Activated naive CD4-positive, alpha-beta T cell treated with anti-CD3 and anti-CD28 coated beads, Interleukin-2, amount 50 U/mL, for 24 hours (primary cell): Measurements from ENCODE around the gene EGR4.
A peak's percentile ranks its signal among the peaks of the same experiment; 100 is the strongest.
"Not testable (repeated sequence)": the region's sequence is repeated elsewhere in the genome, so short reads cannot be mapped to it uniquely, and the experiment has no call there.

Experiments
- H3K27ac Mint-ChIP-seq: one replicate; pipeline ENCODE4 v1.8.0; 2021; ENCODE audit warnings: mild to moderate bottlenecking, mixed read lengths
- H3K27me3 Mint-ChIP-seq: one replicate; pipeline ENCODE4 v1.8.0; 2021; ENCODE audit warnings: mixed read lengths
- H3K36me3 Mint-ChIP-seq: one replicate; pipeline ENCODE4 v1.8.0; 2021; ENCODE audit warnings: mixed read lengths
- H3K4me1 Mint-ChIP-seq: one replicate; pipeline ENCODE4 v1.8.0; 2021; ENCODE audit warnings: mixed read lengths
- H3K4me3 Mint-ChIP-seq: one replicate; pipeline ENCODE4 v1.8.0; 2021; ENCODE audit warnings: mild to moderate bottlenecking, mixed read lengths
- H3K9me3 Mint-ChIP-seq: one replicate; pipeline ENCODE4 v1.8.0; 2021; ENCODE audit warnings: mixed read lengths

The EGR4 gene

GRCh38 chr2:73279852-73280251 is 13.5 kb downstream of the EGR4 start:
- Mint-ChIP-seq H3K4me3 (no peak overlapping the region), H3K27ac (no peak overlapping the region), H3K9me3 (no peaks in the 10 kb centered on the region), H3K27me3 (no peaks in the 10 kb centered on the region), H3K36me3 (peaks cover 8% of the 10 kb centered on the region), H3K4me1 (peaks cover 8% of the 10 kb centered on the region)

- no peak overlapping the region for H3K27ac Mint-ChIP-seq
- no peaks in the 10 kb centered on the region for H3K9me3 Mint-ChIP-seq
- peaks cover 21% of the 10 kb centered on the region for H3K4me1 Mint-ChIP-seq
- H3K4me3 Mint-ChIP-seq = no peak overlapping the region
- peaks cover 5% of the 10 kb centered on the region for H3K36me3 Mint-ChIP-seq
- no peaks in the 10 kb centered on the region for H3K27me3 Mint-ChIP-seq
Measured at GRCh38 chr2:73272270-73272669, 21.1 kb downstream of the EGR4 start.

GRCh38 chr2:73269686-73270465 is 23.5 kb downstream of the EGR4 start:
- peaks cover 26% of the 10 kb centered on the region for H3K4me1 Mint-ChIP-seq
- H3K4me3 Mint-ChIP-seq = peak overlapping the region; percentile 45
- H3K27me3 Mint-ChIP-seq = no peaks in the 10 kb centered on the region
- peaks cover 5% of the 10 kb centered on the region for H3K36me3 Mint-ChIP-seq
- H3K27ac Mint-ChIP-seq = peak overlapping the region; percentile 9
- no peaks in the 10 kb centered on the region for H3K9me3 Mint-ChIP-seq

DNA sequence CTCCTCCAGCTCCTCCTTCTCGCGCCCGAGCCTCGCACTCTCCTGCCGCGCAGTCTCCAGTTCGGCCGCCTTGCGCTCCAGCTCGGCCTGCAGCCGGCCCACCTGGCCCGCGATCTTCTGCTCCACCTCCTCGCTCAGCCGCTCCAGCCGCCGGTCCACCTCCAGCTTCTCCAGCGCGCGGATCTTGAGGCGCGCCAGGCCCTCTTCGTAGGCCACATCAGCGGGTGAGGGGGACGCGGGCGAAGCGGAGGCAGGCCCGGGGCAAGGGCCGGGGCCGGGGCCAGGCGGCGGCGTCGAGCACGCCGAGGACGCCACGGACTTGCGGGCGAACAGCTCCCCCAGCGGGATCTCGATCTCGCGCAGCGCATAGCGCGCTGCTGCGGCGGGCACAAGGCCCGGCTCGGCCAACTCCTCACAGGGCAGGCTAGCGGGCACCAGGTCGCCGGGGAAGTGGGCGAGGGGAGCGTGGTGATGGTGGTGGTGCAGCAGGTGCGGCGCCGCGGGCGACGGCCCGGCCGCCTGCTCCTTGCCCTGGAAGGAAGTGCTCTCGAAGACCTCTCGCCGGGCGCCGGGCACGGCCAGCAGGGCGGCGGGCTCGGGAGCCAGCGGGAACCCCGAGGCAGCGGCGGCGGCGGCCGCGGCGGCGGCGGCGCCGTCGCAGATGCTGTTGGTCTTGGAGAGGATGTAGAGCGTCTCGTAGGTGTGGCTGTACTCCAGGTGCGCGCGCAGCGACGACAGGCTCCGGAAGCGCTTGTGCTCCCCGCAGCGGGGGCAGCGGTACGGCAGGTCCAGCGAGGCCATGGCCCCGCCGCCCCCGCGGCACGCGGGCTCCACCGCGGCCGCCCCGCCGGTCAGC is 24.3 kb downstream of the EGR4 start:
- peaks cover 24% of the 10 kb centered on the region for H3K4me1 Mint-ChIP-seq
- peaks cover 2% of the 10 kb centered on the region for H3K36me3 Mint-ChIP-seq
- no peaks in the 10 kb centered on the region for H3K27me3 Mint-ChIP-seq
- no peaks in the 10 kb centered on the region for H3K9me3 Mint-ChIP-seq
- no peak overlapping the region for H3K27ac Mint-ChIP-seq
- no peak overlapping the region for H3K4me3 Mint-ChIP-seq

DNA sequence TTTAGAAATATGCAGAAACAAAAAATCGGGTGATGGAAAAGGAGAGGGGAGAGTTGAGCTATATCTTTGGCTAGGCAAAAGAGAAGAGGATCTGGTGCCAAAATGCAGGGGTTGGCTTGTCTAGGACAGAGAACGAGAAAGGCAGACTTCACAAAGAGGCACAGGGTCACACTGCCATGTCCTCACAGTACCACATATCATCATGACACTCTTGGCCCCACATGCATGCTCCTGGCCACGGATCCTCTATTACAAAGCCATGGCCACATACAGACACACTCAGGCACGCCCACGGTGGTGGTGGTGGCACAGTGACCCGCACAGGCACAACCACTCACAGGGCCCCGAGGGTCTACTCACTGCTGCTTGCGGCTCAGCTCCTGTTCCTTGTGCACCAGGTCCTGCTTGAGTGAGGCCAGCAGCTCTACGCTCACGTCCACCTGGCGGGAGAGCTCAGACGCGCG is 24.9 kb downstream of the EGR4 start:
- Mint-ChIP-seq H3K27ac (peak overlapping the region; percentile 19), H3K36me3 (peaks cover 2% of the 10 kb centered on the region), H3K9me3 (no peaks in the 10 kb centered on the region), H3K4me1 (peaks cover 21% of the 10 kb centered on the region), H3K4me3 (peak overlapping the region; percentile 72), H3K27me3 (no peaks in the 10 kb centered on the region)

- Mint-ChIP-seq H3K27ac (no peak overlapping the region), H3K4me3 (no peak overlapping the region), H3K36me3 (peaks cover 2% of the 10 kb centered on the region), H3K27me3 (no peaks in the 10 kb centered on the region), H3K4me1 (peaks cover 21% of the 10 kb centered on the region), H3K9me3 (no peaks in the 10 kb centered on the region)
Measured at GRCh38 chr2:73267008-73267407, 26.3 kb downstream of the EGR4 start.

DNA sequence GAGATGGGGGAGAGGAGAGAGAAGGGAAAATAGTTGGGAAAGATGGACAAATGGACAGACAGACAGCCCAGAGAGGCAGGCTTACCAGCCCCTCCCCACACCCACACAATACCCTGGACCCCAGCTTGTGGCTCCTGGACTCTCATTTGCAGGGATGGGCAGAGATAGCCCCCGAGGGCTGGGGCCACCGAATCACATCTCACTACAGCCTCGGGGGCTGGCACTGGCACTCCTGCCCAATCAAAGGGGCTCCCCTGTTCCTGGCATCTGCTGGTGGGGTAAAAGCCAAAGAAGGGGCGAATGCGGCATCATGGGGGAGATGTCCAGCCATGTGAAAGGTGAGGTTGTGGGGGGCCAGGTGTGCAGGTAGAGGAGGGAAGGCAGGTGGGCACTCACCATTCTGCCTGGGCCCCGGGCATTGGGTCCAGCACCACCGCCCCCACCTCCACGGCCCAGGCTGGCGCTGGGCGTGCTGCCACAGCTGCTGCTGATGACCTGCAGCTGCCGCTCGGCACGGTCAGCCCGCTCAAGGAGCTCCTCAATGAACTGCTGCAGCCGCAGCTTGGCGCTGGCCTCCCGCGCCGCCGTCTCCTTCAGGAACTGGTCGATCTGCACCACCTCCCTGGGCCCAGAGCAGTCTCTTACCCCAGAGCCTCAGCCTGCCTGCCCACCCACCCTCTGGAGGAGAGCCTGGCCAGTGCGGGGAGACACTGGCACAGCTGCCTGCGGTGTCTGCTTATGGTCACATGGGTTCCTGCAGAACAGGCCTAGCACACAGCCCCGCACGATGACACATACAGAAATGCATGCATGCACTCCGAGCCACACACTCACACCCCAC is 27.1 kb downstream of the EGR4 start:
- no peaks in the 10 kb centered on the region for H3K9me3 Mint-ChIP-seq
- H3K36me3 Mint-ChIP-seq = peaks cover 2% of the 10 kb centered on the region
- no peak overlapping the region for H3K4me3 Mint-ChIP-seq
- no peaks in the 10 kb centered on the region for H3K27me3 Mint-ChIP-seq
- no peak overlapping the region for H3K27ac Mint-ChIP-seq
- peaks cover 21% of the 10 kb centered on the region for H3K4me1 Mint-ChIP-seq

DNA sequence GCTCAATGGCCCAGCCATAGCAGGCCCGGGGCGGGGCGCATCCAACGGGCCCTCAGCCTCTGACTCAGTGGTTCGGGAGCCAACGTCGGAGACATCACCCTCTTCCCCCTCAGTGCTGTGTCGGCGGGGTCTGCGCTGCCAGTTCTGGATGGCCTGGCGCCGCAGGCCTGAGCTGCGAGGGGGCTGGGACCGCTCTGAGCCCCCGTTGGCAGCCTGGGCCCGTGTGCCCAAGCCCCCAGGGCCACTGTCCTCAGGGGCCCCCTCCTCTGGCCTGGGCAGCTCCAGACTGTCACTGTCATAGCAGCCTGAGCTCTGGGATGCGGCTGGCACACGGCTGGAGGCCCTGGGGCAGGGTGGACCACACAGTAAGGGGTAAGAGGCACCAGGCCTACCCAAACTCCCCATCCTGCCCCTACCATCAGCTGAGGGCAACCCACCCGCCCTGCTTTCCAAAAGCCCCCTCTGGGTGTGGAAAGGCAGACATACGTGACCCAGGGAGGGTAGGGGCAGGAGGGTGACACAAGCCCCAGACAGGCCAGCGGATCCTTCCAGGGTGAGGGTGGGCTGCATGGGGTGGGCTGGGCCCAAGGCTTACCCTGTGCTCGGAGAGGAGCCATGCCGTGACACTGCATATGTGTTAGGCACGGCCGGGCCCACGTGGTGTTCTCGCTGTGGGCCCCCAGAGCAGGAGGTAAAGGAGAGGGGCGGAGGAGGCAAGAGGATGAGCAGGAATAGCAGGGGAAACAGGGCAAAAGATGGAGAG is 27.9 kb downstream of the EGR4 start:
- no peak overlapping the region for H3K4me3 Mint-ChIP-seq
- no peaks in the 10 kb centered on the region for H3K27me3 Mint-ChIP-seq
- H3K4me1 Mint-ChIP-seq = peaks cover 21% of the 10 kb centered on the region
- H3K36me3 Mint-ChIP-seq = peaks cover 2% of the 10 kb centered on the region
- no peaks in the 10 kb centered on the region for H3K9me3 Mint-ChIP-seq
- H3K27ac Mint-ChIP-seq = no peak overlapping the region

GRCh38 chr2:73264783-73265182 is 28.6 kb downstream of the EGR4 start:
- H3K27me3 Mint-ChIP-seq = no peaks in the 10 kb centered on the region

DNA sequence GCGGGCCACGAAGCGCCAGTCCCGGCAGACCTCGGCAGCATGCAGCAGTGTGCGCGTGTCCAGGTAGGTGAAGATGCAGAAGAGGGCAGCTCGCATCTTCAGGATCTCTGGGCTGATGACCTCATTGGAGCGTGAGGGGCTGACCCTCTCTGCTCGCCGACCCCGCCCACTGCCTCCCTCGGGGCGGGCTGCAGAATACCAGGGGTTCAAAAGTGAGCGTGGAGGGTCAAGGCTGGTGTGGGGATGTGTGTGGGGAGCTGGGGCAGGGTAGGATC is 29.1 kb downstream of the EGR4 start:
- Mint-ChIP-seq H3K4me1 (peaks cover 15% of the 10 kb centered on the region), H3K27me3 (no peaks in the 10 kb centered on the region), H3K27ac (no peak overlapping the region), H3K4me3 (no peak overlapping the region), H3K36me3 (peaks cover 2% of the 10 kb centered on the region), H3K9me3 (no peaks in the 10 kb centered on the region)

More at GRCh38 chr2:73264783-73265182, 28.6 kb downstream of the EGR4 start:
- Mint-ChIP-seq H3K4me3 (no peak overlapping the region), H3K4me1 (peaks cover 17% of the 10 kb centered on the region), H3K27ac (no peak overlapping the region), H3K36me3 (peaks cover 2% of the 10 kb centered on the region), H3K9me3 (no peaks in the 10 kb centered on the region)

- no peak overlapping the region for H3K27ac Mint-ChIP-seq
- no peak overlapping the region for H3K4me3 Mint-ChIP-seq
- H3K4me1 Mint-ChIP-seq = peaks cover 15% of the 10 kb centered on the region
- H3K36me3 Mint-ChIP-seq = peaks cover 2% of the 10 kb centered on the region
- H3K27me3 Mint-ChIP-seq = no peaks in the 10 kb centered on the region
- no peaks in the 10 kb centered on the region for H3K9me3 Mint-ChIP-seq
Measured at GRCh38 chr2:73263540-73264331, 29.6 kb downstream of the EGR4 start.

- not testable (repeated sequence) for H3K27me3 Mint-ChIP-seq, H3K9me3 Mint-ChIP-seq, H3K36me3 Mint-ChIP-seq, H3K4me1 Mint-ChIP-seq, H3K27ac Mint-ChIP-seq, H3K4me3 Mint-ChIP-seq
Measured at GRCh38 chr2:73262691-73263429, 30.5 kb downstream of the EGR4 start.

GRCh38 chr2:73262108-73262651 is 31.2 kb downstream of the EGR4 start:
- no peak overlapping the region for H3K27ac Mint-ChIP-seq
- no peak overlapping the region for H3K4me3 Mint-ChIP-seq
- H3K4me1 Mint-ChIP-seq = peaks cover 12% of the 10 kb centered on the region
- no peaks in the 10 kb centered on the region for H3K27me3 Mint-ChIP-seq
- H3K36me3 Mint-ChIP-seq = peaks cover 2% of the 10 kb centered on the region
- H3K9me3 Mint-ChIP-seq = no peaks in the 10 kb centered on the region
